ENCODE data around the gene HDAC1. TPM values are rescaled to one million over a fixed set of nuclear protein-coding genes. Genes with fewer than 3 reads are reported as not detected.

The HDAC1 gene
- total and polyA plus RNA-seq, 2 of the 8 experiments (the other 6 are each of a cell fraction or from before 2014, with no cell fraction given): 111 to 125 TPM

- no peak overlapping the region for H4K5ac ChIP-seq (ENCODE audit: insufficient read length, low read depth, low read length)
- H4K20me1 ChIP-seq (replicated peaks in 1 of 2; ENCODE audit: control insufficient read depth in 1 of 2, insufficient read depth in 2 of 2, low read length in 2 of 2): peaks cover 0 to 5% of the 10 kb centered on the region in 2 experiments
- DNase-seq (ENCODE audit: low read depth in 1 of 2, low spot score in 2 of 2): no peak
- H3K27ac ChIP-seq (ENCODE audit: low read depth, low read length): no peak overlapping the region
- no peaks in the 10 kb centered on the region; a peak in 1 of 8 replicates for H3K36me3 ChIP-seq (ENCODE audit: control insufficient read depth in 2 of 4, insufficient read depth in 4 of 4, low read length in 3 of 4)
- ChIA-PET POLR2A (ENCODE audit: partially characterized antibody) (interaction anchor here (0.7 to 3.2 kb wide), 23 partner anchors 8 to 183 kb away, joined by 3 to 16 read pairs (median 4); partner anchors contain the start of genes BSDC1, CCDC28B, KPNA6 and MARCKSL1), CTCF (ENCODE audit: partially characterized antibody) (interaction anchor here (0.6 to 6.0 kb wide), 4 partner anchors 17 to 116 kb away, joined by 4 to 34 read pairs (median 10); partner anchors contain the start of genes FAM167B and LCK)
- no peak overlapping the region for H2BK120ac ChIP-seq (replicated peaks; ENCODE audit: low read depth, low read length)
- H4K91ac ChIP-seq (replicated peaks; ENCODE audit: insufficient read length, low read length): peak overlapping the region; percentile 2
- no peak overlapping the region for H3K23ac ChIP-seq (ENCODE audit: insufficient read length)
- peak overlapping the region; percentile 77 to 98 (median 96); a peak in 6 of 8 replicates for H3K4me3 ChIP-seq (ENCODE audit: extremely low read depth in 1 of 4, insufficient read depth in 2 of 4, low read depth in 3 of 4, low read length in 4 of 4)
- H3K9ac ChIP-seq (replicated peaks in 1 of 4; ENCODE audit: extremely low read depth in 1 of 4, low read depth in 3 of 4, low read length in 3 of 4): no peak overlapping the region; a peak in 1 of 7 replicates
- H3K9me3 ChIP-seq (ENCODE audit: insufficient read depth in 2 of 2, low read depth in 1 of 2, low read length in 1 of 2): no peaks in the 10 kb centered on the region
- peaks cover 3% of the 10 kb centered on the region for H3K23me2 ChIP-seq (ENCODE audit: low read depth, low read length)
- H2AFZ ChIP-seq (ENCODE audit: low read length): peak overlapping the region; percentile 31; the same call in 1 of the 2 replicates
- H2BK20ac ChIP-seq (ENCODE audit: low read length): no peak overlapping the region
- no peak overlapping the region for H2AK5ac ChIP-seq (ENCODE audit: low read depth, low read length)
- H2BK12ac ChIP-seq (ENCODE audit: low read depth, low read length): no peak overlapping the region
- no peak overlapping the region; the same call in 1 of the 2 replicates for H3K18ac ChIP-seq (ENCODE audit: extremely low read depth, low read length)
- no peak overlapping the region for H3K14ac ChIP-seq (ENCODE audit: insufficient read length)
- peaks cover under 1 to 36% of the 10 kb centered on the region in 2 experiments for H3K79me2 ChIP-seq (ENCODE audit: control insufficient read depth in 1 of 2, insufficient read depth in 2 of 2, low read length in 2 of 2)
- peak overlapping the region; percentile 66; the same call in 1 of the 2 replicates for H4K8ac ChIP-seq (ENCODE audit: extremely low read depth, insufficient read depth, low read length)
- H3K4me2 ChIP-seq (ENCODE audit: insufficient read depth in 1 of 2, low read depth in 2 of 2, low read length in 2 of 2): peak overlapping the region; percentile 48 to 90; a peak in 3 of 4 replicates
- no peak for FAIRE-seq
- no peak overlapping the region for H2BK15ac ChIP-seq (ENCODE audit: low read length)
- H3K56ac ChIP-seq (replicated peaks; ENCODE audit: insufficient read length, low read depth, low read length): no peak overlapping the region
- 85% methylated on average over 9 of the region's 10 CpGs; no CpG with 5 or more reads in 1 of the 2 experiments for WGBS, 2 experiments (ENCODE audit: extremely low coverage in 1 of 2, insufficient coverage in 1 of 2, insufficient read length in 1 of 2, insufficient replicate concordance in 2 of 2, low coverage in 1 of 2, low lambda C conversion rate in 2 of 2, missing lambda C conversion rate in 1 of 2)
- H3K27me3 ChIP-seq (replicated peaks in 1 of 4; ENCODE audit: control insufficient read depth in 3 of 4, extremely low read depth in 1 of 4, insufficient read depth in 3 of 4, low read length in 3 of 4): no peaks in the 10 kb centered on the region
- H3K4me1 ChIP-seq (replicated peaks in 1 of 4; ENCODE audit: control insufficient read depth in 3 of 4, insufficient read depth in 4 of 4, low read length in 3 of 4): peaks cover 0 to 5% (median 4%) of the 10 kb centered on the region in 4 experiments
- H3K79me1 ChIP-seq (ENCODE audit: low read depth, low read length): peaks cover 5% of the 10 kb centered on the region
- H2BK5ac ChIP-seq (ENCODE audit: low read depth, low read length): no peak overlapping the region; the same call in 1 of the 2 replicates
- no peak overlapping the region for H3K4ac ChIP-seq (replicated peaks; ENCODE audit: insufficient read length, low read depth, low read length)
- TF ChIP-seq CBX5 (IDR thresholded peaks at IDR 0.05; ENCODE audit: low read depth, low read length): no peak
- TF ChIP-seq POLR2A (IDR thresholded peaks at IDR 0.05; ENCODE audit: control extremely low read depth in 1 of 2, low read depth in 2 of 2, low read length in 2 of 2): no peak
- TF ChIP-seq MAFK (IDR thresholded peaks at IDR 0.05; ENCODE audit: low read depth, low read length): no peak
- no peak for TF ChIP-seq BCL11A (IDR thresholded peaks at IDR 0.05; ENCODE audit: low read depth in 2 of 2, low read length in 2 of 2)
- no peak for TF ChIP-seq RFX5 (IDR thresholded peaks at IDR 0.05; ENCODE audit: borderline replicate concordance, low read depth, low read length)
- TF ChIP-seq ATF2 (IDR thresholded peaks at IDR 0.05; ENCODE audit: low read length): no peak
- no peak for TF ChIP-seq MAX (IDR thresholded peaks at IDR 0.05)
- TF ChIP-seq TAF7 (optimal IDR thresholded peaks at IDR 0.05; ENCODE audit: borderline replicate concordance, low read depth, low read length): no peak
- no peak for TF ChIP-seq RAD21 (IDR thresholded peaks at IDR 0.05 in 1 of 2, conservative IDR thresholded peaks at IDR 0.05 in 1 of 2; ENCODE audit: low read depth in 2 of 2, low read length in 2 of 2)
- no peak for TF ChIP-seq GTF2F1 (IDR thresholded peaks at IDR 0.05; ENCODE audit: borderline replicate concordance, low read depth, low read length)
Measured at GRCh38 chr1:32291145-32291707, 657 bp upstream of the HDAC1 start.
